ENCODE measurements around the gene ZNF516. TPM values are rescaled to one million over a fixed set of nuclear protein-coding genes. Genes with fewer than 3 reads are reported as not detected.
A peak's percentile ranks its signal among the peaks of the same experiment; 100 is the strongest.

The ZNF516 gene
- total and polyA plus RNA-seq, 4 donors, result 2.5 to 12.2 (median 7.6) TPM

DNA sequence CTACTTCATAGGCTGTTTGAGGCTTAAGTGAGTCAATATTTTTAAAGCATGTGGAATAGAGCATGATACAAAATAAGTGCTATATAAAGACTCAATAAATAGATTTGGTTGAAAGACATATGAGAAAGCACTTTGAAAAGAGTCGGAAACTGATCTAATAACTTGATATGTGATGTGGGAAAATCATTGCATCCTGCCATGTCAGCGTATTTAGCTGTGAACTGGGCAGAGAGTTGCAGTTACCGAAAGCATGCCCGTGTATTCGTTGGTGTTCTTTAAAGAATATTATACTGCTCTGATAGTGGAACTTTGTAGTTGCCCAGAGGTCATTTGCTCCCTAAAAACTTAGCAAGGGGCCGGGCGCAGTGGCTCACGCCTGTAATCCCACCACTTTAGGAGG, 37.8 kb upstream of the ZNF516 start (continued):
- TF ChIP-seq TAF1 (conservative IDR thresholded peaks at IDR 0.05) (no peak), SP1 (IDR thresholded peaks at IDR 0.05) (no peak), EGR1 (IDR thresholded peaks at IDR 0.05; ENCODE audit: low read depth in 2 of 2) (no peak), NR2F2 (IDR thresholded peaks at IDR 0.05) (no peak), YY1 (IDR thresholded peaks at IDR 0.05) (no peak), JUND (IDR thresholded peaks at IDR 0.05) (no peak)

DNA sequence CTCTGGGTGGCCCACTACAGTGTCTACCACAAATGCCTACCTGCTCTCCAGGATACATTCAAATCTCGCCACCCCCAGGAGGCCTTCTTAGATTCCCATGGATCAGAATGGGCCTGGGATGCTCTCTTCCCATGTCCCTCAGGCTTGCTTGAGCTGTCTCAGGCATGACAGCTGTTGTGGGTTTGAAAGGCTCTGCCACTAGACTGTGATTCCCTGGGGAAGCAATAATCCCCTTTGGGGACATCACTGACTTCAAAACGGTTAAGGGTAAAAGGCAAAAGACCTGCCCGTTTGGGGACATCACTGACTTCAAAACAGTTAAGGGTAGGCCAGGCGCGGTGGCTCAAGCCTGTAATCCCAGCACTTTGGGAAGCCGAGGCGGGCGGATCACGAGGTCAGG, 35.8 kb upstream of the ZNF516 start:
- Histone ChIP-seq H3K4me3 (ENCODE audit: low read depth in 1 of 3, low read length in 3 of 3) (no peak overlapping the region), H3K27me3 (ENCODE audit: control insufficient read depth in 4 of 4, insufficient read depth in 4 of 4, low read length in 3 of 4) (no peaks in the 10 kb centered on the region), H3K9me3 (ENCODE audit: control insufficient read depth in 4 of 4, low read length in 3 of 4) (no peaks in the 10 kb centered on the region), H3K9ac (ENCODE audit: low read depth in 1 of 2, low read length in 2 of 2) (no peak overlapping the region), H3K27ac (ENCODE audit: low read depth in 1 of 2, low read length in 2 of 2) (no peak overlapping the region), H3K4me1 (ENCODE audit: control insufficient read depth in 4 of 4, insufficient read depth in 4 of 4, low read length in 3 of 4) (peaks cover 5 to 18% (median 15%) of the 10 kb centered on the region in 4 donors), H3K36me3 (ENCODE audit: control insufficient read depth in 4 of 4, insufficient read depth in 3 of 4, low read depth in 1 of 4, low read length in 3 of 4) (no peaks in the 10 kb centered on the region)
- no peak for TF ChIP-seq GABPA (IDR thresholded peaks at IDR 0.05 in 1 of 2, conservative IDR thresholded peaks at IDR 0.05 in 1 of 2)
- no peak for TF ChIP-seq TAF1 (conservative IDR thresholded peaks at IDR 0.05)
- no peak for TF ChIP-seq NR2F2 (IDR thresholded peaks at IDR 0.05)
- no peak for TF ChIP-seq RXRA (IDR thresholded peaks at IDR 0.05)
- 94% methylated on average over 9 of the region's 9 CpGs for WGBS
- DNase-seq (ENCODE audit: low spot score), result no peak

DNA sequence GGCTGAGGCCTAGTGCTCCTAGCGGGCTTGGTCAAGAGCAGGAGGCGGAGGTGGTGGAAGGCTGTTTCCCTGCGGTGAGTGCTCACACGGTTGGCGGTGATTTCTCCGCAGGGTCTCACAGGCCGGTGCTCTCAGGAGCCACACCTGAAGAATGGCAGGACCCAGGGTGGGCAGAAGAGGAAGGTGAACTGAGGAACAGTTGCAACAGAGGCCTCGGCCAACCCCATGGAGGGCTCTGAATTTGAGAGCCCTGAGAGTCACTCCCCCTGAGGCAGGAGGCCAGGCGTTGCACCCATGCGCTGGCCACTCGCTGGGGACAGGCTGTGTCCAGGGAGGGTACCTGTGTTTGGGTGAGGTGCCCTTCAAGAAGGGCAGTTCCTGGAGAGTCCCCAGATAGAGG, 35.3 kb upstream of the ZNF516 start:
- Histone ChIP-seq H3K4me1 (ENCODE audit: control insufficient read depth in 4 of 4, insufficient read depth in 4 of 4, low read length in 3 of 4) (peaks cover 5 to 18% (median 16%) of the 10 kb centered on the region in 4 donors), H3K27ac (ENCODE audit: low read depth in 1 of 2, low read length in 2 of 2) (no peak overlapping the region), H3K27me3 (ENCODE audit: control insufficient read depth in 4 of 4, insufficient read depth in 4 of 4, low read length in 3 of 4) (no peaks in the 10 kb centered on the region), H3K9ac (ENCODE audit: low read depth in 1 of 2, low read length in 2 of 2) (no peak overlapping the region), H3K4me3 (ENCODE audit: low read depth in 1 of 3, low read length in 3 of 3) (no peak overlapping the region), H3K9me3 (ENCODE audit: control insufficient read depth in 4 of 4, low read length in 3 of 4) (no peaks in the 10 kb centered on the region), H3K36me3 (ENCODE audit: control insufficient read depth in 4 of 4, insufficient read depth in 3 of 4, low read depth in 1 of 4, low read length in 3 of 4) (no peaks in the 10 kb centered on the region)
- WGBS, result 96% methylated on average over 11 of the region's 11 CpGs
- TF ChIP-seq HNF4A (conservative IDR thresholded peaks at IDR 0.05) (no peak), JUND (IDR thresholded peaks at IDR 0.05) (no peak), FOXA1 (IDR thresholded peaks at IDR 0.05) (no peak), SP1 (IDR thresholded peaks at IDR 0.05) (no peak)
- no peak for DNase-seq (ENCODE audit: low spot score)

DNA sequence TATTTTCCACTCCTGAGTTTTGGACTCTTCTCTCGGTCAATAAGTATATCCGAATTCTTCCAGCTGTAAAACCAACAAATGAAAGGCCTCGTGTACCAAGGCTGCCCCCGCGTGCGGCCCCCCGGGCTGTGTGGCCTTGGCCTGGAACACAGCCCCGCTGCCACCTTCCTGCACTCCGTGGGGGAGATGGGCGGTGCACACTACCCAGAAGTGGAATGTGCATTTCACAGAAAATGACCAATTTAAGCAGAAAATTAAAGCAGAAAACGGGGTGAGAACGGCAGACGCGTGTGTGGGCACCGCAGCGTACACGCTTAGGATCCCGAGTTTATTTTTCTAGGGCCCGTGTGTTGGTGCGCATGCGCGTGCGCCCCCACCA, 34.4 kb upstream of the ZNF516 start:
- Histone ChIP-seq H3K36me3 (ENCODE audit: control insufficient read depth in 4 of 4, insufficient read depth in 3 of 4, low read depth in 1 of 4, low read length in 3 of 4) (no peaks in the 10 kb centered on the region), H3K4me1 (ENCODE audit: control insufficient read depth in 4 of 4, insufficient read depth in 4 of 4, low read length in 3 of 4) (peaks cover 5 to 25% (median 20%) of the 10 kb centered on the region in 4 donors), H3K9ac (ENCODE audit: low read depth in 1 of 2, low read length in 2 of 2) (no peak overlapping the region), H3K9me3 (ENCODE audit: control insufficient read depth in 4 of 4, low read length in 3 of 4) (no peaks in the 10 kb centered on the region), H3K4me3 (ENCODE audit: low read depth in 1 of 3, low read length in 3 of 3) (peak overlapping the region in 2 of 3 donors; percentile 37 to 63), H3K27ac (ENCODE audit: low read depth in 1 of 2, low read length in 2 of 2) (no peak overlapping the region), H3K27me3 (ENCODE audit: control insufficient read depth in 4 of 4, insufficient read depth in 4 of 4, low read length in 3 of 4) (no peaks in the 10 kb centered on the region)
- 73% methylated on average over 23 of the region's 23 CpGs for WGBS
- DNase-seq (ENCODE audit: low spot score), result no peak
- TF ChIP-seq RAD21 (IDR thresholded peaks at IDR 0.05), result no peak
- TF ChIP-seq, protein P1, sequence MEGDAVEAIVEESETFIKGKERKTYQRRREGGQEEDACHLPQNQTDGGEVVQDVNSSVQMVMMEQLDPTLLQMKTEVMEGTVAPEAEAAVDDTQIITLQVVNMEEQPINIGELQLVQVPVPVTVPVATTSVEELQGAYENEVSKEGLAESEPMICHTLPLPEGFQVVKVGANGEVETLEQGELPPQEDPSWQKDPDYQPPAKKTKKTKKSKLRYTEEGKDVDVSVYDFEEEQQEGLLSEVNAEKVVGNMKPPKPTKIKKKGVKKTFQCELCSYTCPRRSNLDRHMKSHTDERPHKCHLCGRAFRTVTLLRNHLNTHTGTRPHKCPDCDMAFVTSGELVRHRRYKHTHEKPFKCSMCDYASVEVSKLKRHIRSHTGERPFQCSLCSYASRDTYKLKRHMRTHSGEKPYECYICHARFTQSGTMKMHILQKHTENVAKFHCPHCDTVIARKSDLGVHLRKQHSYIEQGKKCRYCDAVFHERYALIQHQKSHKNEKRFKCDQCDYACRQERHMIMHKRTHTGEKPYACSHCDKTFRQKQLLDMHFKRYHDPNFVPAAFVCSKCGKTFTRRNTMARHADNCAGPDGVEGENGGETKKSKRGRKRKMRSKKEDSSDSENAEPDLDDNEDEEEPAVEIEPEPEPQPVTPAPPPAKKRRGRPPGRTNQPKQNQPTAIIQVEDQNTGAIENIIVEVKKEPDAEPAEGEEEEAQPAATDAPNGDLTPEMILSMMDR (IDR thresholded peaks at IDR 0.05; ENCODE audit: low read depth, low read length, missing input control), result no peak
- TF ChIP-seq TAF1 (conservative IDR thresholded peaks at IDR 0.05), result no peak
- no peak for TF ChIP-seq NR2F2 (IDR thresholded peaks at IDR 0.05)
- TF ChIP-seq HNF4G (IDR thresholded peaks at IDR 0.05), result no peak
- no peak for TF ChIP-seq FOXA2 (IDR thresholded peaks at IDR 0.05)
- TF ChIP-seq RXRA (IDR thresholded peaks at IDR 0.05), result no peak
- no peak for TF ChIP-seq YY1 (IDR thresholded peaks at IDR 0.05)
- TF ChIP-seq SP1 (IDR thresholded peaks at IDR 0.05), result no peak
- TF ChIP-seq HNF4A (conservative IDR thresholded peaks at IDR 0.05), result no peak
- no peak for TF ChIP-seq GABPA (IDR thresholded peaks at IDR 0.05 in 1 of 2, conservative IDR thresholded peaks at IDR 0.05 in 1 of 2)
- no peak for TF ChIP-seq EGR1 (IDR thresholded peaks at IDR 0.05; ENCODE audit: low read depth in 2 of 2)
- TF ChIP-seq JUND (IDR thresholded peaks at IDR 0.05), result no peak
- TF ChIP-seq, protein P2, sequence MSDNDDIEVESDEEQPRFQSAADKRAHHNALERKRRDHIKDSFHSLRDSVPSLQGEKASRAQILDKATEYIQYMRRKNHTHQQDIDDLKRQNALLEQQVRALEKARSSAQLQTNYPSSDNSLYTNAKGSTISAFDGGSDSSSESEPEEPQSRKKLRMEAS (IDR thresholded peaks at IDR 0.05), result no peak
- TF ChIP-seq, protein P3, sequence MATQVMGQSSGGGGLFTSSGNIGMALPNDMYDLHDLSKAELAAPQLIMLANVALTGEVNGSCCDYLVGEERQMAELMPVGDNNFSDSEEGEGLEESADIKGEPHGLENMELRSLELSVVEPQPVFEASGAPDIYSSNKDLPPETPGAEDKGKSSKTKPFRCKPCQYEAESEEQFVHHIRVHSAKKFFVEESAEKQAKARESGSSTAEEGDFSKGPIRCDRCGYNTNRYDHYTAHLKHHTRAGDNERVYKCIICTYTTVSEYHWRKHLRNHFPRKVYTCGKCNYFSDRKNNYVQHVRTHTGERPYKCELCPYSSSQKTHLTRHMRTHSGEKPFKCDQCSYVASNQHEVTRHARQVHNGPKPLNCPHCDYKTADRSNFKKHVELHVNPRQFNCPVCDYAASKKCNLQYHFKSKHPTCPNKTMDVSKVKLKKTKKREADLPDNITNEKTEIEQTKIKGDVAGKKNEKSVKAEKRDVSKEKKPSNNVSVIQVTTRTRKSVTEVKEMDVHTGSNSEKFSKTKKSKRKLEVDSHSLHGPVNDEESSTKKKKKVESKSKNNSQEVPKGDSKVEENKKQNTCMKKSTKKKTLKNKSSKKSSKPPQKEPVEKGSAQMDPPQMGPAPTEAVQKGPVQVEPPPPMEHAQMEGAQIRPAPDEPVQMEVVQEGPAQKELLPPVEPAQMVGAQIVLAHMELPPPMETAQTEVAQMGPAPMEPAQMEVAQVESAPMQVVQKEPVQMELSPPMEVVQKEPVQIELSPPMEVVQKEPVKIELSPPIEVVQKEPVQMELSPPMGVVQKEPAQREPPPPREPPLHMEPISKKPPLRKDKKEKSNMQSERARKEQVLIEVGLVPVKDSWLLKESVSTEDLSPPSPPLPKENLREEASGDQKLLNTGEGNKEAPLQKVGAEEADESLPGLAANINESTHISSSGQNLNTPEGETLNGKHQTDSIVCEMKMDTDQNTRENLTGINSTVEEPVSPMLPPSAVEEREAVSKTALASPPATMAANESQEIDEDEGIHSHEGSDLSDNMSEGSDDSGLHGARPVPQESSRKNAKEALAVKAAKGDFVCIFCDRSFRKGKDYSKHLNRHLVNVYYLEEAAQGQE (IDR thresholded peaks at IDR 0.05), result no peak
- TF ChIP-seq, protein P4, sequence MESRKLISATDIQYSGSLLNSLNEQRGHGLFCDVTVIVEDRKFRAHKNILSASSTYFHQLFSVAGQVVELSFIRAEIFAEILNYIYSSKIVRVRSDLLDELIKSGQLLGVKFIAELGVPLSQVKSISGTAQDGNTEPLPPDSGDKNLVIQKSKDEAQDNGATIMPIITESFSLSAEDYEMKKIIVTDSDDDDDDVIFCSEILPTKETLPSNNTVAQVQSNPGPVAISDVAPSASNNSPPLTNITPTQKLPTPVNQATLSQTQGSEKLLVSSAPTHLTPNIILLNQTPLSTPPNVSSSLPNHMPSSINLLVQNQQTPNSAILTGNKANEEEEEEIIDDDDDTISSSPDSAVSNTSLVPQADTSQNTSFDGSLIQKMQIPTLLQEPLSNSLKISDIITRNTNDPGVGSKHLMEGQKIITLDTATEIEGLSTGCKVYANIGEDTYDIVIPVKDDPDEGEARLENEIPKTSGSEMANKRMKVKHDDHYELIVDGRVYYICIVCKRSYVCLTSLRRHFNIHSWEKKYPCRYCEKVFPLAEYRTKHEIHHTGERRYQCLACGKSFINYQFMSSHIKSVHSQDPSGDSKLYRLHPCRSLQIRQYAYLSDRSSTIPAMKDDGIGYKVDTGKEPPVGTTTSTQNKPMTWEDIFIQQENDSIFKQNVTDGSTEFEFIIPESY (IDR thresholded peaks at IDR 0.05), result no peak
- TF ChIP-seq, protein P5, sequence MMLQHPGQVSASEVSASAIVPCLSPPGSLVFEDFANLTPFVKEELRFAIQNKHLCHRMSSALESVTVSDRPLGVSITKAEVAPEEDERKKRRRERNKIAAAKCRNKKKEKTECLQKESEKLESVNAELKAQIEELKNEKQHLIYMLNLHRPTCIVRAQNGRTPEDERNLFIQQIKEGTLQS (IDR thresholded peaks at IDR 0.05), result no peak
- no peak for TF ChIP-seq FOXA1 (IDR thresholded peaks at IDR 0.05)

Measured in liver (tissue), 9 donors.